NT2/D1 (cell line): ENCODE data around the gene TNP2.

Experiments
- DNase-seq: peaks from one replicate; pipeline ENCODE4 v3.0.0-alpha.2; 2011; ENCODE audit warnings: low read depth, low spot score
- H3K27me3 ChIP-seq: 2 replicates; pipeline ENCODE4 v1.6.0; 2011; ENCODE audit warnings: mild to moderate bottlenecking; ENCODE audit not compliant: insufficient read length, insufficient read depth
- H3K36me3 ChIP-seq: 2 replicates; pipeline ENCODE4 v1.6.1; 2011; ENCODE audit warnings: mild to moderate bottlenecking, low read length, mixed read lengths; ENCODE audit not compliant: insufficient read depth, insufficient read length
- H3K4me1 ChIP-seq: 2 replicates; pipeline ENCODE4 v1.5.1; 2011; ENCODE audit not compliant: insufficient read depth, insufficient read length
- H3K4me3 ChIP-seq: 2 replicates; pipeline ENCODE4 v1.5.1; 2011; ENCODE audit warnings: low read depth; ENCODE audit not compliant: insufficient read length
- H3K9ac ChIP-seq: 2 replicates; pipeline ENCODE4 v1.6.0; 2011; ENCODE audit warnings: low read depth; ENCODE audit not compliant: insufficient read length
- H3K9me3 ChIP-seq: 2 replicates; pipeline ENCODE4 v1.5.1; 2011; ENCODE audit warnings: mild to moderate bottlenecking, low read length; ENCODE audit not compliant: insufficient read depth
- SUZ12 ChIP-seq: IDR thresholded peaks from 2 replicates; pipeline ENCODE4 v1.6.1; 2011; ENCODE audit not compliant: insufficient read length, insufficient read depth; ENCODE audit errors: extremely low read depth
- YY1 ChIP-seq: IDR thresholded peaks from 2 replicates; pipeline ENCODE4 v1.6.1; 2011; ENCODE audit not compliant: insufficient read length, insufficient read depth
- ZNF274 ChIP-seq: IDR thresholded peaks from 2 replicates; pipeline ENCODE4 v1.6.1; 2011; ENCODE audit warnings: mild to moderate bottlenecking, low read depth, low read length

The TNP2 gene

GRCh38 chr16:11219178-11219577 is 49.9 kb downstream of the TNP2 start:
- DNase-seq = no peak
- H3K9ac ChIP-seq = no peak overlapping the region
- H3K4me3 ChIP-seq = no peak overlapping the region
- H3K27me3 ChIP-seq = no peaks in the 10 kb centered on the region
- H3K9me3 ChIP-seq = peaks cover 29% of the 10 kb centered on the region
- H3K4me1 ChIP-seq = no peaks in the 10 kb centered on the region
- no peak for TF ChIP-seq ZNF274
- no peak for TF ChIP-seq SUZ12
- TF ChIP-seq YY1 = no peak
- H3K36me3 ChIP-seq = no peaks in the 10 kb centered on the region

- Histone ChIP-seq H3K9ac (no peak overlapping the region), H3K27me3 (no peaks in the 10 kb centered on the region), H3K4me3 (no peak overlapping the region), H3K36me3 (no peaks in the 10 kb centered on the region), H3K4me1 (no peaks in the 10 kb centered on the region), H3K9me3 (peaks cover 29% of the 10 kb centered on the region)
- no peak for DNase-seq
- no peak for TF ChIP-seq YY1
These were observed 50.5 kb downstream of the TNP2 start for GRCh38 chr16:11218604-11218962.
